NB4 (cell line): ENCODE measurements around the gene SLC25A51.

Source experiments
- DNase-seq: peaks from one replicate; pipeline ENCODE4 v3.0.0; 2010; ENCODE audit warnings: low read depth
- H3K4me3 ChIP-seq: one replicate; pipeline ENCODE4 v1.5.1; 2011; ENCODE audit warnings: mild to moderate bottlenecking, low read depth, low read length, moderate library complexity
- MAX ChIP-seq: IDR thresholded peaks from 2 replicates; pipeline ENCODE4 v1.6.1; 2011; ENCODE audit warnings: low read depth, low read length
- MYC ChIP-seq: IDR thresholded peaks from 2 replicates; pipeline ENCODE4 v1.6.1; 2011; ENCODE audit warnings: low read depth, low read length
- POLR2A ChIP-seq: IDR thresholded peaks from 2 replicates; pipeline ENCODE4 v1.6.1; 2011; ENCODE audit warnings: mild to moderate bottlenecking; ENCODE audit not compliant: insufficient read length; ENCODE audit errors: extremely low read depth
- TF ChIP-seq, protein P1 (sequence below): IDR thresholded peaks from one replicate; pipeline ENCODE4 v1.5.1; 2012; ENCODE audit warnings: low read depth, low read length

The SLC25A51 gene

GRCh38 chr9:37876376-37876775, 27.6 kb downstream of the SLC25A51 start:
- no peak for DNase-seq
- TF ChIP-seq, protein P1, sequence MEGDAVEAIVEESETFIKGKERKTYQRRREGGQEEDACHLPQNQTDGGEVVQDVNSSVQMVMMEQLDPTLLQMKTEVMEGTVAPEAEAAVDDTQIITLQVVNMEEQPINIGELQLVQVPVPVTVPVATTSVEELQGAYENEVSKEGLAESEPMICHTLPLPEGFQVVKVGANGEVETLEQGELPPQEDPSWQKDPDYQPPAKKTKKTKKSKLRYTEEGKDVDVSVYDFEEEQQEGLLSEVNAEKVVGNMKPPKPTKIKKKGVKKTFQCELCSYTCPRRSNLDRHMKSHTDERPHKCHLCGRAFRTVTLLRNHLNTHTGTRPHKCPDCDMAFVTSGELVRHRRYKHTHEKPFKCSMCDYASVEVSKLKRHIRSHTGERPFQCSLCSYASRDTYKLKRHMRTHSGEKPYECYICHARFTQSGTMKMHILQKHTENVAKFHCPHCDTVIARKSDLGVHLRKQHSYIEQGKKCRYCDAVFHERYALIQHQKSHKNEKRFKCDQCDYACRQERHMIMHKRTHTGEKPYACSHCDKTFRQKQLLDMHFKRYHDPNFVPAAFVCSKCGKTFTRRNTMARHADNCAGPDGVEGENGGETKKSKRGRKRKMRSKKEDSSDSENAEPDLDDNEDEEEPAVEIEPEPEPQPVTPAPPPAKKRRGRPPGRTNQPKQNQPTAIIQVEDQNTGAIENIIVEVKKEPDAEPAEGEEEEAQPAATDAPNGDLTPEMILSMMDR: no peak
- TF ChIP-seq MYC (no peak), MAX (no peak), POLR2A (no peak)
- no peak overlapping the region for H3K4me3 ChIP-seq

- TF ChIP-seq MYC (no peak), POLR2A (no peak), MAX (no peak)
- TF ChIP-seq, protein P1: no peak
- DNase-seq: no peak
- no peak overlapping the region for H3K4me3 ChIP-seq
These were observed 30.0 kb downstream of the SLC25A51 start for GRCh38 chr9:37873955-37874354.

DNA sequence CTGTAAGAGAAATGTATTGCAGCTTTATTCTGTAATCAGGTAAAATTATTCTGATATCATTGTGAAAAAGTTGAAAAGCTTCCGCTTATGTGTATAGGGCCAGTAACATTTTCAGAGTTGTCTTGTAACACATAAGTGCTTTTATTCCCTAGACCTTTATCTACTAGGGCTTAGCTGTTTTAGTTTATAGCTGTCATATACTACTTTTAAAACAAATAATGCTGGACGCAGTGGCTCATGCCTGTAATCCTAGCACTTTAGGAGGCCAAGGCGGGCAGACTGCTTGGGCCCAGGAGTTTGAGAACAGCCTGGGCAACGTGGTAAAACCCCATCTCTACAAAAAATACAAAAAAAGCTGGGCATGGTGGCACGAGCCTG, 33.1 kb downstream of the SLC25A51 start:
- no peak for DNase-seq
- TF ChIP-seq POLR2A (no peak), MAX (no peak), MYC (no peak)
- TF ChIP-seq, protein P1: no peak
- no peak overlapping the region for H3K4me3 ChIP-seq

DNA sequence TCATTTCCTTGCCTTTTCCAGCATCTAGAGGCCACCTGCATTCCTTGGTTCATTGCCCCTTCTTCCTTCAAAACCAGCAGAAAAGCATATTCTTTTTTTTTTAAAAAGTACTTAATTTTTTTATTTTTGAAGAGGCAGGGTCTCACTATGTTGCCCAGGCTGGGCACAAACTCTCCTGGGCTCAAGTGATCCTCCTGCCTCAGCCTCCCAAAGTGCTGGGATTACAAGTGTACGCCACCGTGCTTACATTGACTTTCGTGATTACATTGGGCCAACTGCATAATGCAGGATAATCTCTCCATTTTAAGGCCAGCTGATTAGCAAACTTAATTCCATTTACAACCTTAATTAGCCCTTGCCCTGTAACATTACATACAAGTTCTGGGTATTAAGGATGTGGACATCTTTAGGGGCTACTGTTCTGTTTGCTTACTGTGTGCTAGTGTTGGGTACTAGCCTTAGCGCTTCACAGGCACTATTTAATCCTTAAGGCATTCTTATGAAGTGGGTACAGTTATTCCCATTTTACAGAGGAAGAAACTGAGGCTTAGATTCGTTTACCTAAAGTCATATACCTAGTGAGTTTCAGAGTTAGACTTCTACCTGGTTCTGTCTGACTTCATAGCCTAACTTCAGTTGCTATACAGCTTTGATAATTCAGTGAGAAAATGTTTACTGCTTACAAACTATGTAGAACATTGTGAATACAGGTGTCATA, 33.7 kb downstream of the SLC25A51 start:
- no peak overlapping the region for H3K4me3 ChIP-seq
- no peak for DNase-seq
- TF ChIP-seq POLR2A (no peak), MAX (no peak), MYC (no peak)
- TF ChIP-seq, protein P1: no peak

- TF ChIP-seq POLR2A (no peak), MAX (no peak), MYC (no peak)
- TF ChIP-seq, protein P1: no peak
- DNase-seq: no peak
- no peak overlapping the region for H3K4me3 ChIP-seq
These were observed 41.4 kb downstream of the SLC25A51 start for GRCh38 chr9:37862530-37862929.
